Activated T-helper 2 cell treated with anti-CD3 and anti-CD28 coated beads, Interferon-gamma antibody, Interleukin-2, Interleukin-4, amounts not matched to agents 10 μg/mL and 5 μg/mL and 100 μg/mL, durations not matched to agents 14 hours and 24 hours and 36 hours (primary cell): ENCODE results near the gene OSM. TPM values are rescaled to one million over a fixed set of nuclear protein-coding genes. Genes with fewer than 3 reads are reported as not detected.
A peak's percentile ranks its signal among the peaks of the same experiment; 100 is the strongest.
"Not testable (repeated sequence)": the region's sequence is repeated elsewhere in the genome, so short reads cannot be mapped to it uniquely, and the experiment has no call there.

Experiments used
- DNase-seq: peaks from one replicate; pipeline ENCODE4 v3.0.0; 2021; ENCODE audit warnings: low spot score
- H3K27ac Mint-ChIP-seq: one replicate; pipeline ENCODE4 v1.8.0; 2021; ENCODE audit warnings: mixed read lengths
- H3K27me3 Mint-ChIP-seq: one replicate; pipeline ENCODE4 v1.8.0; 2021; ENCODE audit warnings: low read depth, mixed read lengths
- H3K36me3 Mint-ChIP-seq: one replicate; pipeline ENCODE4 v1.8.0; 2021; ENCODE audit warnings: low read depth, mixed read lengths
- H3K4me1 Mint-ChIP-seq: one replicate; pipeline ENCODE4 v1.8.0; 2021; ENCODE audit warnings: low read depth, mixed read lengths
- H3K4me3 Mint-ChIP-seq: one replicate; pipeline ENCODE4 v1.8.0; 2021; ENCODE audit warnings: low read depth, mild to moderate bottlenecking, moderate library complexity, mixed read lengths
- H3K9me3 Mint-ChIP-seq: one replicate; pipeline ENCODE4 v1.8.0; 2021; ENCODE audit warnings: mixed read lengths
- intact Hi-C: fragments of 100-400 bp; cut with micrococcal nuclease; formaldehyde crosslinking; loops from one replicate; pipeline ENCODE4 v1.15.1; 2023
- total RNA-seq: library from RNA; stranded (reverse); gene quantifications from 2 replicates; pipeline ENCODE4 v1.2.3, GENCODE V29; 2022

The OSM gene
- total RNA-seq, 1 donor from 2014 or later, result 148 TPM

GRCh38 chr22:30219668-30220278 lies 46.9 kb downstream of the OSM start:
- peaks cover 61% of the 10 kb centered on the region for H3K4me1 Mint-ChIP-seq
- no peaks in the 10 kb centered on the region for H3K36me3 Mint-ChIP-seq
- H3K4me3 Mint-ChIP-seq, result no peak overlapping the region
- no peaks in the 10 kb centered on the region for H3K27me3 Mint-ChIP-seq
- no peak for DNase-seq
- intact Hi-C loops, result loop anchor here (2.0 kb wide), 1 partner anchor 27 kb away; the partner anchor contains the start of gene LIF
- H3K27ac Mint-ChIP-seq, result peak overlapping the region; percentile 80
- no peaks in the 10 kb centered on the region for H3K9me3 Mint-ChIP-seq

DNA sequence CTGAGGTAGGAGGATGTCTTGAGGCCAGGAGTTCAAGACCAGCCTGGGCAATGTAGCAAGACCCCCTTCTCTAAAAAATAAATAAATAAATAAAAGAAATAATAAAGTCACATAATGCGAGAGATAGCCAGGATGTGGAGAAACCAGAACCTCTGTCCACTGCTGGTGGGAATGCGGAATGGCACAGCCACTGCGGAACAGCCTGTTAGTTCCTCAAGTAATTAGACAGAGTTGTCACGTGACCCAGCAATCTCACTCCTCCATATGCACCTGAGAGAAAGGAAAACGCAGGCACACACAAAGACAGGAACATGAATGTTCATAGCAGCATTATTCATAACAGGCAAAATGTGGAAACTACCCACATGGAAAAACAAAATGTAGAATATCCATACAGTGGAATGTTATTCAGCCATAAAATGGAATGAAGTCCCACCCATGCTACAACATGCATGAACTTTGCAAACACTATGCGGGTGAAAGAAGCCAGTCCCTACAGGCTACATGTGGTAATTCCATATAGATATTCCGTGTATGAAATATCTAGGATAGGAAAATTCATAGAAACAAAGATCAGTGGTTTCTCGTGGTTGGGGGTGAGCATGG lies 47.5 kb downstream of the OSM start:
- H3K27ac Mint-ChIP-seq, result no peak overlapping the region
- H3K9me3 Mint-ChIP-seq, result no peaks in the 10 kb centered on the region
- no peaks in the 10 kb centered on the region for H3K27me3 Mint-ChIP-seq
- no peak for DNase-seq
- intact Hi-C loops, result no loop called here
- H3K36me3 Mint-ChIP-seq, result no peaks in the 10 kb centered on the region
- peaks cover 66% of the 10 kb centered on the region for H3K4me1 Mint-ChIP-seq
- no peak overlapping the region for H3K4me3 Mint-ChIP-seq

DNA sequence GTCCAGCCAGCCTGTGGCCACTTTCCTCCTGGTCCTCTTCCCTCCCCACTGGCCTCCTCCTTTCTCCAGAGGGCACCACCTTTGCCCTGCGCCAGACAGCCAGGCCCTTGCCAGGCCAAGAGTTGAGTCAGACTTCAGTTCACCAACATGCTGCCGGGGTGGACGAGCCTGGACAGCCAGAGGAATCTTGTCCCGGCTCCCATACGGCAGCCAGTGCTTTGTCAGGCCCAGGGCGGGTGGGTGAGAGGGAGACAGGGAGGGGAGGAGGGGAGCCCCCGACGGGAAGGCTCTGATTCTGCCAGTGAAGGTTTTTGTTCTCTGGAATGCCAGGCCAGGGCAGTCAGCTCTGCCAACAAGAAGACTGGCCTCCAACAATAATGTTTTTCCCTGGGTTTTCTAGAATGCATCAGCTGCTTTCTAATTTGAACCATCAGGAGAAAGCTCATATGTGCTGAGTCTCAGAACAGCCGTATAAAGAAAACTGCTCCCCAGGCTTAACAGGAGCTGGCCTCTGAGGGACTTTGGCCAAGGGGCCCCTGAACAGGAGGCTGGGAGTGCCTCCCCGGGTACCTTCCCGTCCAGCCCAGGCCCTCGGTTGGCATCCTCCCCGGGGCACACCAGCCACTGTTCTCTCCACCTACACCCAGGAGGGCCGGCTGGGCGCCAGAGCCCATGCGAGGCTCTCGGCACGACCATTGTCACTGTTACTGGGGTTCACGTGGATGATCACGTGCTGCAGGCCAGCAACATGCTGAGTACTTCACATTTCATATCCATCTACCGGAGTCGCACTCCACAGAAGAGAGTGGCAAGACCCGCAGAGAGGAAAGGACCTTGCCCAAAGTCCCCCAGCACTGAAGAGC lies 48.7 kb downstream of the OSM start:
- Mint-ChIP-seq H3K36me3 (no peaks in the 10 kb centered on the region), H3K27me3 (no peaks in the 10 kb centered on the region), H3K9me3 (no peaks in the 10 kb centered on the region), H3K4me3 (no peak overlapping the region), H3K4me1 (peaks cover 68% of the 10 kb centered on the region), H3K27ac (no peak overlapping the region)
- intact Hi-C loops, result no loop called here
- no peak for DNase-seq

- Mint-ChIP-seq H3K4me3 (no peak overlapping the region), H3K27ac (no peak overlapping the region), H3K36me3 (no peaks in the 10 kb centered on the region), H3K9me3 (no peaks in the 10 kb centered on the region), H3K4me1 (peaks cover 64% of the 10 kb centered on the region), H3K27me3 (no peaks in the 10 kb centered on the region)
- intact Hi-C loops, result no loop called here
- no peak for DNase-seq
Observed at GRCh38 chr22:30216710-30217109, 49.9 kb downstream of the OSM start.

- DNase-seq, H3K36me3 Mint-ChIP-seq, H3K27me3 Mint-ChIP-seq, H3K4me3 Mint-ChIP-seq, intact Hi-C loops, H3K9me3 Mint-ChIP-seq, H3K27ac Mint-ChIP-seq: not testable (repeated sequence)
- peaks cover 59% of the 10 kb centered on the region for H3K4me1 Mint-ChIP-seq
Observed at GRCh38 chr22:30216272-30216671, 50.4 kb downstream of the OSM start.

DNA sequence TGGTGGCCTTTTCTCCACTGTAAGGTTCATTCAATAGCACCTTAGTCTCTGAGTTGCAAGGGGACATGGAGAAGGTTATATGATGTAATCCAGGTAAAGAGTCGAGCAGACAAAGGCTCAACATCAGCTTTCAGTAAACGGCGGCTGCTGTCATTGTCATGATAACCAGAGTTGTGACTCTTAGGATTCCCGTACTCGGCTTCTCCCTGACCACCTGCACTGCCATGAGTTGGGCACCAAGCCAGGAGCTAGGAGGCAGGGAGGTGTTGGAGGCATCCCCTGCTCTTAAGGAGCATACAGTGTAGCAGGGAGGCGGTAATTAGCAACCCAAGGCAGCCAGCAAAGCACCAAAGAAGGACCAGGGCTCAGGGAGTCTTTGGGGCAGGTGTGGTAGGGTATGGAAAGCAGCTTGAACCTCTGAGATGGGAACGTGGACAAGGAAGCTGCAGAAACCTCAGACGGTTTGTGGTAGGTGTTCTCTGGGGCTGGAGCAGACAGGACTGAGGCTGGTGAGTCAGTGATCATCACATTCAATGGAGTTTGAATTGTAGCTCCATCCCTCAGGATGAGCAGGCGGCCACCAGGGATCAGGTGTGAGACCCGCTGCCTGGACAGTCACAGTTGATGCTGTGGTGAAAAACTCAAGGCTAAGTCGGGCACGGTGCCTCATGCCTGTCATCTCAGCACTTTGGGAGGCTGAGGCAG lies 51.8 kb downstream of the OSM start:
- peaks cover 47% of the 10 kb centered on the region for H3K4me1 Mint-ChIP-seq
- no peak overlapping the region for H3K27ac Mint-ChIP-seq

DNA sequence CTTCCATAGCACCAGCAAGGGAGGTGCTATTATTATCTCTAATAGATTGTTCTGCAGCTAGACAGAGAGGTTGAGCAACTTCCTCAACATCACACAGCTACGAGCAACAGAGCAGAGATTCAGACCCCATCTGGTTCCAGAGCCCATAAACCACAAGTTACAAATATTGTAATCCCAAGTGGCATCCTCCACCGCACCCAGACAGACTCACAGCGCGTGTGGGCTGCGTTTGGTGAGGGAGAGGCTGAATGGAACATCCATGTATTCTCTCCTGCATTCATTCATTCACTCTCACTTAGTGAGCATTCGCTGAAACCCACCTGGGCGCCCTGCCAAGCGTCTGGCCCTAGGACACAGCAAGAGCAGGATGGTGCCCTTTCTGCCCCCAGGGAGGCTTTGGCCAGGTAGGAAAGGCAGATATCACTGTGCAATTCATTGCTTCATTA lies 53.6 kb downstream of the OSM start:
- no peaks in the 10 kb centered on the region for H3K27me3 Mint-ChIP-seq
- no peaks in the 10 kb centered on the region for H3K36me3 Mint-ChIP-seq
- no peaks in the 10 kb centered on the region for H3K9me3 Mint-ChIP-seq
- peak overlapping the region; percentile 80 for H3K27ac Mint-ChIP-seq
- no peak overlapping the region for H3K4me3 Mint-ChIP-seq
- peaks cover 48% of the 10 kb centered on the region for H3K4me1 Mint-ChIP-seq
- intact Hi-C loops, result no loop called here
- no peak for DNase-seq

More for the DNA sequence above, 51.8 kb downstream of the OSM start:
- H3K36me3 Mint-ChIP-seq, result no peaks in the 10 kb centered on the region
- no peaks in the 10 kb centered on the region for H3K27me3 Mint-ChIP-seq
- H3K9me3 Mint-ChIP-seq, result no peaks in the 10 kb centered on the region
- no peak for DNase-seq
- intact Hi-C loops, result loop anchor here (2.0 kb wide), 1 partner anchor 18 kb away; no protein-coding TSS in a partner anchor
- no peak overlapping the region for H3K4me3 Mint-ChIP-seq

Other genes with a start within 250 kb of the OSM start
- gene HORMAD2, start 186.4 kb downstream of the OSM start, total RNA-seq, result 0.48 and 0.53 TPM in 2 replicates
- 919 and 932 TPM in 2 replicates for gene LIF, start 20.1 kb downstream of the OSM start, total RNA-seq
- 11.1 TPM in 2 replicates for gene CASTOR1, start 22.7 kb upstream of the OSM start, total RNA-seq
- gene TBC1D10A, start 60.1 kb upstream of the OSM start, total RNA-seq, result 26.8 and 29.4 TPM in 2 replicates
- gene SF3A1, start 90.0 kb upstream of the OSM start, total RNA-seq, result 287 and 325 TPM in 2 replicates
- gene CCDC157, start 90.2 kb upstream of the OSM start, total RNA-seq, result 3.2 and 4.3 TPM in 2 replicates
- 17.2 and 19.3 TPM in 2 replicates for gene RNF215, start 120.6 kb upstream of the OSM start, total RNA-seq
- gene SEC14L2, start 130.2 kb upstream of the OSM start, total RNA-seq, result 32.7 and 36.2 TPM in 2 replicates
- 72.2 and 77.3 TPM in 2 replicates for gene MTFP1, start 158.9 kb upstream of the OSM start, total RNA-seq
- gene SEC14L3, start 205.2 kb upstream of the OSM start, total RNA-seq, result not detected in 2 replicates
- not detected in 2 replicates for gene SEC14L4, start 238.8 kb upstream of the OSM start, total RNA-seq